GM20000 (cell line): ENCODE data around the gene REC8.

Source experiments
- DNase-seq: peaks from one replicate; pipeline ENCODE4 v3.0.0; 2012; ENCODE audit warnings: low spot score
- TF ChIP-seq, protein P1 (sequence below): IDR thresholded peaks from 2 replicates; pipeline ENCODE4 v1.5.1; 2012; ENCODE audit warnings: mild to moderate bottlenecking, control low read depth; ENCODE audit errors: extremely low read depth, missing control alignments

The REC8 gene, protein sequence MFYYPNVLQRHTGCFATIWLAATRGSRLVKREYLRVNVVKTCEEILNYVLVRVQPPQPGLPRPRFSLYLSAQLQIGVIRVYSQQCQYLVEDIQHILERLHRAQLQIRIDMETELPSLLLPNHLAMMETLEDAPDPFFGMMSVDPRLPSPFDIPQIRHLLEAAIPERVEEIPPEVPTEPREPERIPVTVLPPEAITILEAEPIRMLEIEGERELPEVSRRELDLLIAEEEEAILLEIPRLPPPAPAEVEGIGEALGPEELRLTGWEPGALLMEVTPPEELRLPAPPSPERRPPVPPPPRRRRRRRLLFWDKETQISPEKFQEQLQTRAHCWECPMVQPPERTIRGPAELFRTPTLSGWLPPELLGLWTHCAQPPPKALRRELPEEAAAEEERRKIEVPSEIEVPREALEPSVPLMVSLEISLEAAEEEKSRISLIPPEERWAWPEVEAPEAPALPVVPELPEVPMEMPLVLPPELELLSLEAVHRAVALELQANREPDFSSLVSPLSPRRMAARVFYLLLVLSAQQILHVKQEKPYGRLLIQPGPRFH

DNA sequence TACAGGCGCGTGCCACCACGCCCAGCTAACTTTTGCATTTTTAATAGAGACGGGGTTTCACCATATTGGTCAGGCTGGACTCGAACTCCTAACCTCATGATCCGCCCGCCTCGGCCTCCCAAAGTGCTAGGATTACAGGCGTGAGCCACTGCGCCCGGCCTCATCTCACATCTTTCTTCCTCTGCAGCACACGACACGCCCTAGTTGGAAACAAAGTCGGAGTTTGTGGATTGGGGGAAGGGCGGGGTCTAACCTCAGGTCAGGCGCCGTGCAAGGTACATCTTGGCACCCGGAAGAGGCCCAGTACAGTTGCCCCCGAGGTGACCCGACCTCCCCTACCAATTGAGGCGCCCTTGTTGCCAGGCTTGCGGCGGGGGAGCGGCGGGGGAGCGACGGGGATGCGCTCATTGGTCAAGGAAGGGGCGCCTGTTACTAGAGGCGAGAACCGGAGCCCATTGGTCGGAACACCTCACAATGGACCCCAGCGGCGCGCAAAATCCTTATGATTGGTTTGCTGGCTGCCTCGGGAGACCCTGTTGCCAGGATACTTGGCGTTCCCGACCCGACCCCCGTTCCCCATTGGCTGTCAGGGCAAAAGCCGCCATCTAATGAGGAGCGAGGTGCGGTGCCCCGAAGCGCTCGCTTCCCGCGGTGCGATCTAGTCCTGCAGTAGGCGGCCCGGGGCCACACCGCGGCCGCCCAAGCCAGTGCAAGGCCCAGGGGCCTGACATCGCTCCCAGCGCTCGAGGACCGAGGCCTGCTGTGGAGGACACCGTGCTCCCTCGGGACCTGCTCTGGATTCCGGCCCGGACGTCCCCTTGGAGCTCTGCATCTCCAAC, at the start of gene REC8:
TSS of gene REC8 (plus strand) at position 659 of the 839 bp plus-strand sequence. CDS start 473 bp downstream, outside the sequence.
- peak; percentile 94 for DNase-seq
- TF ChIP-seq, protein P1, sequence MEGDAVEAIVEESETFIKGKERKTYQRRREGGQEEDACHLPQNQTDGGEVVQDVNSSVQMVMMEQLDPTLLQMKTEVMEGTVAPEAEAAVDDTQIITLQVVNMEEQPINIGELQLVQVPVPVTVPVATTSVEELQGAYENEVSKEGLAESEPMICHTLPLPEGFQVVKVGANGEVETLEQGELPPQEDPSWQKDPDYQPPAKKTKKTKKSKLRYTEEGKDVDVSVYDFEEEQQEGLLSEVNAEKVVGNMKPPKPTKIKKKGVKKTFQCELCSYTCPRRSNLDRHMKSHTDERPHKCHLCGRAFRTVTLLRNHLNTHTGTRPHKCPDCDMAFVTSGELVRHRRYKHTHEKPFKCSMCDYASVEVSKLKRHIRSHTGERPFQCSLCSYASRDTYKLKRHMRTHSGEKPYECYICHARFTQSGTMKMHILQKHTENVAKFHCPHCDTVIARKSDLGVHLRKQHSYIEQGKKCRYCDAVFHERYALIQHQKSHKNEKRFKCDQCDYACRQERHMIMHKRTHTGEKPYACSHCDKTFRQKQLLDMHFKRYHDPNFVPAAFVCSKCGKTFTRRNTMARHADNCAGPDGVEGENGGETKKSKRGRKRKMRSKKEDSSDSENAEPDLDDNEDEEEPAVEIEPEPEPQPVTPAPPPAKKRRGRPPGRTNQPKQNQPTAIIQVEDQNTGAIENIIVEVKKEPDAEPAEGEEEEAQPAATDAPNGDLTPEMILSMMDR, result no peak

GRCh38 chr14:24122416-24122815, 49.5 kb upstream of the REC8 start:
- TF ChIP-seq, protein P1, result no peak
- DNase-seq, result no peak

GRCh38 chr14:24122898-24123297, 49.0 kb upstream of the REC8 start:
- TF ChIP-seq, protein P1, result no peak
- DNase-seq, result no peak

DNA sequence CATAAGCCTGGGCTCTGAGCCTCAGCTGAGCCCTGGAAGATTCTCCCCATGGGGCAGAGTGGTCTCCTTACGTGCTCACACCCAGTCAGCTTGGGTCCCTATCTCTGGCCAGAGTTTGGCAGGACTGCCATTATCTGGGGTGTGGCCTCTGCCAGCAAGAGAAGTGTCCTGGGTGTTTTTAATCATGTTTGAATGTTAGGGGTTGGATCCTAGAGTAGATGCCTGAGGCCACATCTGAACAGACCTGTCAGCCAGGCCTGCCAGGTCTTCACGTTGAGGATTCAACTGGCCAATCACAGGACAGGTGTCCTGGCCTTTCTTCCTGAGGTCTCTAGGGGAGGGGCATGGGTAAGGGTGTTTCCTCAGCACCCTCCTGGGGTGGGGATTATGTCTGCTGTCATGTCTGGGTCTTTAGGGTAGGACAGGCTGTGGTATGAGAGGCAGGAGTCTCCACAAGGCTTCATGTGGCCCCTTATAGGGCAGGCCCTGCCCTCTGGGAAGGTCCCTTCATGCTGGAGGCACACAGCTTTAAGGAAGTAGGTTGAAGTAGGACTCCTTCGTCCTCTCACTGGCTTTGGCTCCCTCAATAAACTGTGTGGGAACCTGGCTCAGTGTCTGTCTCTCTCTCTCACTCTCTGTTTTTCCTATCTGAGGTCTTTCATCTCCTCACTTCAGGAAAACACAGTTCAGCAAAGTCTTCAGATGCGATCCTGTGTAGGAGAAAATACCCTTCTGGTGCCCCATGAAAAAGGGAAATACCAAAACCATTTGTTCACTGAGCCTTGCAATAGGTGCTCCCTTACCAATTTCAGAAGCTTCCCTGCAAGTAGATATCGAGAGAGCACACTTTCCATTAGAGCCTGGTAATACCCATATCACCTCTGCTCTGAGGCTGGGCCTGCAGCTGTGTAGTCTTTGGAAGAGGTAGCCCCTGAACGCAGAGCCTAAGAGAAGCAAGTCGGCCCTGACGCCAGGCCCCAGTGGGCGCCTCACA, 48.2 kb upstream of the REC8 start:
- DNase-seq, result no peak
- TF ChIP-seq, protein P1, result no peak

GRCh38 chr14:24126939-24127338, 44.9 kb upstream of the REC8 start:
- DNase-seq, result no peak
- TF ChIP-seq, protein P1, result no peak

DNA sequence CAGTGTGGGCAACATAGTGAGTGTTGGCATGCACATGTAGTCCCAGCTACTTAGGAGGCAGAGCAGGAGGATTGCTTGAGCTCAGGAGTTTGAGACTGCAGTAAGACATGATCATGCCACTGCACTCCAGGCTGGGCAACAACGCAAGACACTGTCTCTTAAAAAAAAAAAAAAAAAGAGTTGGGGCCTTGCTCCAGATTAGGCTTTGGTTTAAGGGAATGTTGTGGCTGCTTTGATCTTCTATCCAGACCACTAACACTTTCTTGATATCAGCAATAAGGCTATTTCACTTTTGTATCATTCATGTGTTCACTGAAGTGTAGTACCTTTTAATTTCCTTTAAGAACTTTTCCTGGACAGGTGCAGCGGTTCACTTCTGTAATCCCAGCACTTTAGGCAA, 44.2 kb upstream of the REC8 start:
- TF ChIP-seq, protein P1, result no peak
- DNase-seq, result no peak
